ENCODE measurements around the gene DBR1.

Gene DBR1

GRCh38 chr3:138127636-138128365, 46.9 kb downstream of the DBR1 start:
- Mint-ChIP-seq H3K27ac (no peak overlapping the region), H3K4me3 (no peak overlapping the region), H3K4me1 (peaks cover 11% of the 10 kb centered on the region), H3K27me3 (ENCODE audit: low read depth) (no peaks in the 10 kb centered on the region), H3K9me3 (no peaks in the 10 kb centered on the region), H3K36me3 (ENCODE audit: low read depth) (no peaks in the 10 kb centered on the region)
- TF ChIP-seq, protein P1, sequence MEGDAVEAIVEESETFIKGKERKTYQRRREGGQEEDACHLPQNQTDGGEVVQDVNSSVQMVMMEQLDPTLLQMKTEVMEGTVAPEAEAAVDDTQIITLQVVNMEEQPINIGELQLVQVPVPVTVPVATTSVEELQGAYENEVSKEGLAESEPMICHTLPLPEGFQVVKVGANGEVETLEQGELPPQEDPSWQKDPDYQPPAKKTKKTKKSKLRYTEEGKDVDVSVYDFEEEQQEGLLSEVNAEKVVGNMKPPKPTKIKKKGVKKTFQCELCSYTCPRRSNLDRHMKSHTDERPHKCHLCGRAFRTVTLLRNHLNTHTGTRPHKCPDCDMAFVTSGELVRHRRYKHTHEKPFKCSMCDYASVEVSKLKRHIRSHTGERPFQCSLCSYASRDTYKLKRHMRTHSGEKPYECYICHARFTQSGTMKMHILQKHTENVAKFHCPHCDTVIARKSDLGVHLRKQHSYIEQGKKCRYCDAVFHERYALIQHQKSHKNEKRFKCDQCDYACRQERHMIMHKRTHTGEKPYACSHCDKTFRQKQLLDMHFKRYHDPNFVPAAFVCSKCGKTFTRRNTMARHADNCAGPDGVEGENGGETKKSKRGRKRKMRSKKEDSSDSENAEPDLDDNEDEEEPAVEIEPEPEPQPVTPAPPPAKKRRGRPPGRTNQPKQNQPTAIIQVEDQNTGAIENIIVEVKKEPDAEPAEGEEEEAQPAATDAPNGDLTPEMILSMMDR (IDR thresholded peaks at IDR 0.05; ENCODE audit: unreplicated experiment in 3 of 3): no peak

GRCh38 chr3:138125548-138126221, 49.0 kb downstream of the DBR1 start:
- Mint-ChIP-seq H3K27me3 (ENCODE audit: low read depth) (no peaks in the 10 kb centered on the region), H3K36me3 (ENCODE audit: low read depth) (no peaks in the 10 kb centered on the region), H3K27ac (peak overlapping the region; percentile 2 to 56 (median 16)), H3K9me3 (no peaks in the 10 kb centered on the region), H3K4me1 (peaks cover 11% of the 10 kb centered on the region), H3K4me3 (no peak overlapping the region)
- TF ChIP-seq, protein P1 (IDR thresholded peaks at IDR 0.05; ENCODE audit: unreplicated experiment in 3 of 3): no peak

DNA sequence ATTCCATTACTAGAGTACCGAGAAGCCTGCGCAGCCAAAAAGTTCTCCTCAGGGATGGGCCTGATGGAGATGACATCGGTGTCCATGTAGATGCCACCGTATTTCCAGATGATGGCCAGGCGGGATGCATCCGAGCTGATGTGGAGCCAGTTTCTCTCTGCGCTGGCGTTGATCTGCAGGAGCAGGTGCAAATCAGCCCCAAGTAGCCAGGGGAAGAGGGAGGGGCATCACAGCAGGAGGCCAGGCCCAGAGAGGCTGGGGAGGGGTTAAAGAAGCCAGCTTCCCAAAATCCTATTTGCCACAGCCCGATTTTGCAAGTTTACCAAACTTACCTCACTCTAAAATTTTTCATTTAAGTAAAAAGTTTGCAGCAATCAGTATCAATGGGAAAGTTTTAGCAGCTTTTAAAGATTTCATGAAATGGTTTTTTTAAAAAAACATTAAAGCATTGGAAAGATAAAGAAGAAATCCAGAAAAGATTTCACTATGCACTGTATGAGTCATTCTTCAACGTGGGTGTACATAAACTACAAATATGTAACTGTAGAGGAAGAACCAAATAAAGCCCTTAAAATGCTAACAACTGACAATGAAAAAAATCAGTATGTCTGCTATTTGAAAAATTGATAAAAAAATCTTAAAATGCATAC, 49.9 kb downstream of the DBR1 start:
- peaks cover 11% of the 10 kb centered on the region for H3K4me1 Mint-ChIP-seq

GRCh38 chr3:138124188-138124587, 50.5 kb downstream of the DBR1 start:
- no peaks in the 10 kb centered on the region for H3K9me3 Mint-ChIP-seq
- H3K4me3 Mint-ChIP-seq: no peak overlapping the region
- TF ChIP-seq, protein P1 (IDR thresholded peaks at IDR 0.05; ENCODE audit: unreplicated experiment in 3 of 3): no peak
- no peak overlapping the region for H3K27ac Mint-ChIP-seq
- H3K4me1 Mint-ChIP-seq: peaks cover 11% of the 10 kb centered on the region
- no peaks in the 10 kb centered on the region for H3K27me3 Mint-ChIP-seq (ENCODE audit: low read depth)
- no peaks in the 10 kb centered on the region for H3K36me3 Mint-ChIP-seq (ENCODE audit: low read depth)

More for the DNA sequence above, 49.9 kb downstream of the DBR1 start:
- TF ChIP-seq, protein P1 (IDR thresholded peaks at IDR 0.05; ENCODE audit: unreplicated experiment in 3 of 3): no peak
- Mint-ChIP-seq H3K27me3 (ENCODE audit: low read depth) (no peaks in the 10 kb centered on the region), H3K4me3 (no peak overlapping the region), H3K27ac (peak overlapping the region in 1 of 3 experiments; percentile 56), H3K9me3 (no peaks in the 10 kb centered on the region), H3K36me3 (ENCODE audit: low read depth) (no peaks in the 10 kb centered on the region)

GRCh38 chr3:138119423-138119766, 55.3 kb downstream of the DBR1 start:
- H3K27ac Mint-ChIP-seq: no peak overlapping the region
- no peak overlapping the region for H3K4me3 Mint-ChIP-seq
- TF ChIP-seq, protein P1 (IDR thresholded peaks at IDR 0.05; ENCODE audit: unreplicated experiment in 3 of 3): no peak
- H3K4me1 Mint-ChIP-seq: peaks cover 20% of the 10 kb centered on the region
- H3K27me3 Mint-ChIP-seq (ENCODE audit: low read depth): no peaks in the 10 kb centered on the region
- no peaks in the 10 kb centered on the region for H3K9me3 Mint-ChIP-seq
- H3K36me3 Mint-ChIP-seq (ENCODE audit: low read depth): no peaks in the 10 kb centered on the region
